K562 (cell line): ENCODE data around the gene MBLAC2. TPM values are rescaled to one million over a fixed set of nuclear protein-coding genes. Genes with fewer than 3 reads are reported as not detected.

ENCODE experiments used
- ARID1B ChIP-seq: fragments of 450-650 bp; IDR thresholded peaks from 2 replicates; pipeline ENCODE4 v1.6.1; 2016; ENCODE audit warnings: antibody characterized with exemption, mild to moderate bottlenecking, inconsistent platforms
- BCLAF1 ChIP-seq, 2 experiments: fragments of 450-650 bp in 1 of 2; IDR thresholded peaks; 2 replicates each; pipeline ENCODE4 v1.6.1; 2011 to 2017; ENCODE audit warnings: low read depth in 2 of 2, antibody characterized with exemption in 1 of 2, borderline replicate concordance in 1 of 2, low read length in 1 of 2, mild to moderate bottlenecking in 1 of 2, mixed read lengths in 1 of 2; ENCODE audit not compliant: control insufficient read depth in 1 of 2
- E2F5 ChIP-seq: sonication (generic); formaldehyde crosslinking; IDR thresholded peaks from 2 replicates; pipeline ENCODE4 v1.8.0; 2022; ENCODE audit warnings: mild to moderate bottlenecking, missing genetic modification reagents
- HOXB6 ChIP-seq: fragments of 250-450 bp; sonication (Bioruptor Pico); IDR thresholded peaks from 2 replicates; pipeline ENCODE4 v1.5.1; 2022; ENCODE audit warnings: mild to moderate bottlenecking, borderline replicate concordance
- LEF1 ChIP-seq: fragments of 450-650 bp; IDR thresholded peaks from 2 replicates; pipeline ENCODE4 v1.6.1; 2016; ENCODE audit warnings: mild to moderate bottlenecking
- RUNX1 ChIP-seq: sonication (generic); IDR thresholded peaks from 2 replicates; pipeline ENCODE4 v1.6.1; 2016; ENCODE audit warnings: antibody characterized with exemption, low read depth
- SOX6 ChIP-seq: fragments of 450-650 bp; IDR thresholded peaks from 2 replicates; pipeline ENCODE4 v1.6.1; 2014; ENCODE audit warnings: mild to moderate bottlenecking
- TAF1 ChIP-seq: IDR thresholded peaks from 2 replicates; pipeline ENCODE4 v1.6.1; 2011; ENCODE audit warnings: mild to moderate bottlenecking, low read length, moderate library complexity; ENCODE audit not compliant: insufficient read depth, control insufficient read depth, severe bottlenecking; ENCODE audit errors: extremely low read depth
- TAF15 ChIP-seq: fragments of 200-400 bp; formaldehyde crosslinking; IDR thresholded peaks from 2 replicates; pipeline ENCODE4 v1.6.1; 2017; ENCODE audit warnings: mild to moderate bottlenecking, low read depth, low read length, moderate library complexity
- ZBTB8A ChIP-seq: fragments of 450-650 bp; IDR thresholded peaks from 2 replicates; pipeline ENCODE4 v1.6.1; 2018; ENCODE audit warnings: mild to moderate bottlenecking, moderate library complexity; ENCODE audit not compliant: partially characterized antibody
- ZNF507 ChIP-seq: conservative IDR thresholded peaks from 2 replicates; pipeline ENCODE4 v1.6.1; 2017; ENCODE audit warnings: missing genetic modification characterization, missing compliant biosample characterization
- polyA plus RNA-seq, 8 experiments: library from polyadenylated mRNA; depleted of rRNA in 4 of 8; stranded (reverse) in 5 of 8; unstranded in 3 of 8; fragments of >200 nt; fragmentation: Nextera tagmentation in 2 of 8; fragmentation: Illumina TruSeq in 1 of 8; extraction: Ambion mirVana in 2 of 8; extraction: Trizol in 1 of 8; gene quantifications; 2 replicates each; pipeline versions ENCODE4 v1.2.1 to v1.2.3, GENCODE V29; 2011 to 2014; ENCODE audit warnings: inconsistent platforms in 1 of 8, missing spikeins in 1 of 8
- total RNA-seq, 7 experiments: library from RNA; depleted of rRNA in 6 of 7; stranded (reverse); fragments of >200 nt in 6 of 7; fragmentation: Illumina TruSeq in 2 of 7; extraction: Trizol in 2 of 7; gene quantifications; 2 replicates each; pipeline versions ENCODE4 v1.2.1 to v1.2.3, GENCODE V29; 2011 to 2021; ENCODE audit warnings: low replicate concordance in 1 of 7
- TF ChIP-seq, protein P1 (sequence below): sonication (generic); formaldehyde crosslinking; IDR thresholded peaks from 2 replicates; pipeline ENCODE4 v1.8.0; 2023; ENCODE audit warnings: missing genetic modification reagents, mild to moderate bottlenecking, borderline replicate concordance
- TF ChIP-seq, protein P2 (sequence below): fragments of 250-450 bp; sonication (Bioruptor Pico); IDR thresholded peaks from 2 replicates; pipeline ENCODE4 v1.8.0; 2022; ENCODE audit warnings: moderate library complexity, mild to moderate bottlenecking, inconsistent platforms
- TF ChIP-seq, protein P3 (sequence below): fragments of 450-650 bp; IDR thresholded peaks from 2 replicates; pipeline ENCODE4 v1.6.1; 2018; ENCODE audit warnings: mild to moderate bottlenecking, low read depth; ENCODE audit not compliant: partially characterized antibody

Gene MBLAC2
- total and polyA plus RNA-seq, 9 of the 15 experiments (the other 6 are each of a cell fraction or from before 2014, with no cell fraction given): 2.4 to 13.1 (median 10.3) TPM

DNA sequence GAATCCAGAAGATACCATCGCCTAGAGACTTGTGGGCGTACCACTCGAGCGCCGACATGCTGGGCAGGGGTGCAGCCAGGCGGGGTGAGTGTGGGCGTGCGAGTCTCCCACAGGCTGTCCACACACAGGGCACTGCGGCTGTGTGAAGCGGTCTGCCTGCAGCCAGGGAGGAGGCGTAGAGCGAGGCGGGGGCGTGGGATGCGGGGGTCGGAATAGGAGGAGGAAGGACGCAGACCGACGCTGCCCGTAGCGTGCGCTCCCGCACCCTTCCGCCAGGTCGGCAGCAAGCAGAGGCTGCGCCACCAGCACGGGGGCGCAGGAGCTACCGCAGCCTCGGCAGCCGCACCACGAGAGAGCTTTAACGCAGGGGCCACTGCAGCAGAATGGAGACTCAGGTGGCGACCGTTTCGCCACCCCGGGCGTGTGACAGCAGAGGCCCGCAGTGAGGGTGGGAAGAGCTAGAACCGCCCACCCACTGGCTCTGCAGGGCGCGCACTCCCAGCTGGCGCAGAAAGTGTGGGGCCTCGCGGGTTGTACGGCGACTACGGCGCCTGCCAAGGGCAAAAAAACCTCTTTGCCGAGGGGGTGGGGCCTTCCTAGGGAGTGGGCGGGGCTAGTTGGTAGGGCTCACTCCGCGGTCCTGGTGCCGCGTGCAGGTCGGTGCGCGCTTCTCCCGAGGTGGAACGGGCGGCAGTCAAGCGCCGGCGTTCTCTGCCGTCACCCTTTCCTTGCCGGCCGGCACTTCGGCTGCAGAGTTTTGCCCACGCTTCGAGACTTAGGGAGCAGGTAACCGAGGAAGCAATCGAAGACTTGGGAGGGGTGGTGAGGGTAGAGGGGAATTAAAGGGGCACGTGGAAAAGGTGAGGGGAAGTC lies at the start of gene MBLAC2, which contains the start of gene POLR3G (continued):
- TF ChIP-seq TAF15: no peak
- TF ChIP-seq, protein P1, sequence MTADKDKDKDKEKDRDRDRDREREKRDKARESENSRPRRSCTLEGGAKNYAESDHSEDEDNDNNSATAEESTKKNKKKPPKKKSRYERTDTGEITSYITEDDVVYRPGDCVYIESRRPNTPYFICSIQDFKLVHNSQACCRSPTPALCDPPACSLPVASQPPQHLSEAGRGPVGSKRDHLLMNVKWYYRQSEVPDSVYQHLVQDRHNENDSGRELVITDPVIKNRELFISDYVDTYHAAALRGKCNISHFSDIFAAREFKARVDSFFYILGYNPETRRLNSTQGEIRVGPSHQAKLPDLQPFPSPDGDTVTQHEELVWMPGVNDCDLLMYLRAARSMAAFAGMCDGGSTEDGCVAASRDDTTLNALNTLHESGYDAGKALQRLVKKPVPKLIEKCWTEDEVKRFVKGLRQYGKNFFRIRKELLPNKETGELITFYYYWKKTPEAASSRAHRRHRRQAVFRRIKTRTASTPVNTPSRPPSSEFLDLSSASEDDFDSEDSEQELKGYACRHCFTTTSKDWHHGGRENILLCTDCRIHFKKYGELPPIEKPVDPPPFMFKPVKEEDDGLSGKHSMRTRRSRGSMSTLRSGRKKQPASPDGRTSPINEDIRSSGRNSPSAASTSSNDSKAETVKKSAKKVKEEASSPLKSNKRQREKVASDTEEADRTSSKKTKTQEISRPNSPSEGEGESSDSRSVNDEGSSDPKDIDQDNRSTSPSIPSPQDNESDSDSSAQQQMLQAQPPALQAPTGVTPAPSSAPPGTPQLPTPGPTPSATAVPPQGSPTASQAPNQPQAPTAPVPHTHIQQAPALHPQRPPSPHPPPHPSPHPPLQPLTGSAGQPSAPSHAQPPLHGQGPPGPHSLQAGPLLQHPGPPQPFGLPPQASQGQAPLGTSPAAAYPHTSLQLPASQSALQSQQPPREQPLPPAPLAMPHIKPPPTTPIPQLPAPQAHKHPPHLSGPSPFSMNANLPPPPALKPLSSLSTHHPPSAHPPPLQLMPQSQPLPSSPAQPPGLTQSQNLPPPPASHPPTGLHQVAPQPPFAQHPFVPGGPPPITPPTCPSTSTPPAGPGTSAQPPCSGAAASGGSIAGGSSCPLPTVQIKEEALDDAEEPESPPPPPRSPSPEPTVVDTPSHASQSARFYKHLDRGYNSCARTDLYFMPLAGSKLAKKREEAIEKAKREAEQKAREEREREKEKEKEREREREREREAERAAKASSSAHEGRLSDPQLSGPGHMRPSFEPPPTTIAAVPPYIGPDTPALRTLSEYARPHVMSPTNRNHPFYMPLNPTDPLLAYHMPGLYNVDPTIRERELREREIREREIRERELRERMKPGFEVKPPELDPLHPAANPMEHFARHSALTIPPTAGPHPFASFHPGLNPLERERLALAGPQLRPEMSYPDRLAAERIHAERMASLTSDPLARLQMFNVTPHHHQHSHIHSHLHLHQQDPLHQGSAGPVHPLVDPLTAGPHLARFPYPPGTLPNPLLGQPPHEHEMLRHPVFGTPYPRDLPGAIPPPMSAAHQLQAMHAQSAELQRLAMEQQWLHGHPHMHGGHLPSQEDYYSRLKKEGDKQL (CRISPR knock-in tag): 0 out of 2 replicates have a peak, but pooled peaks have one; percentile 66
- TF ChIP-seq, protein P2, sequence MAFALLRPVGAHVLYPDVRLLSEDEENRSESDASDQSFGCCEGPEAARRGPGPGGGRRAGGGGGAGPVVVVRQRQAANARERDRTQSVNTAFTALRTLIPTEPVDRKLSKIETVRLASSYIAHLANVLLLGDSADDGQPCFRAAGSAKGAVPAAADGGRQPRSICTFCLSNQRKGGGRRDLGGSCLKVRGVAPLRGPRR (CRISPR knock-in tag): no peak
- TF ChIP-seq SOX6: peak; percentile 44; the same call in 1 of the 2 replicates
- peak; percentile 61 for TF ChIP-seq TAF1
- peak; percentile 59 for TF ChIP-seq ARID1B
- no peak for TF ChIP-seq HOXB6 (CRISPR knock-in tag)
- TF ChIP-seq RUNX1: no peak
- TF ChIP-seq E2F5 (CRISPR knock-in tag): no peak
- no peak for TF ChIP-seq BCLAF1 (IDR thresholded peaks at IDR 0.05; ENCODE audit: borderline replicate concordance in 1 of 2, control insufficient read depth in 1 of 2, low read depth in 2 of 2, low read length in 1 of 2)
- TF ChIP-seq ZBTB8A: no peak
- peak; percentile 28; the same call in 1 of the 2 replicates for TF ChIP-seq LEF1
- TF ChIP-seq, protein P3, sequence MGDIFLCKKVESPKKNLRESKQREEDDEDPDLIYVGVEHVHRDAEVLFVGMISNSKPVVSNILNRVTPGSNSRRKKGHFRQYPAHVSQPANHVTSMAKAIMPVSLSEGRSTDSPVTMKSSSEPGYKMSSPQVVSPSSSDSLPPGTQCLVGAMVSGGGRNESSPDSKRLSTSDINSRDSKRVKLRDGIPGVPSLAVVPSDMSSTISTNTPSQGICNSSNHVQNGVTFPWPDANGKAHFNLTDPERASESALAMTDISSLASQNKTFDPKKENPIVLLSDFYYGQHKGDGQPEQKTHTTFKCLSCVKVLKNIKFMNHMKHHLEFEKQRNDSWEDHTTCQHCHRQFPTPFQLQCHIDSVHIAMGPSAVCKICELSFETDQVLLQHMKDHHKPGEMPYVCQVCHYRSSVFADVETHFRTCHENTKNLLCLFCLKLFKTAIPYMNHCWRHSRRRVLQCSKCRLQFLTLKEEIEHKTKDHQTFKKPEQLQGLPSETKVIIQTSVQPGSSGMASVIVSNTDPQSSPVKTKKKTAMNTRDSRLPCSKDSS: no peak
- TF ChIP-seq ZNF507 (tag): no peak
